Activated effector memory CD4-positive, alpha-beta T cell treated with Interleukin-2 at 50 U/mL for 16 hours (primary cell): ENCODE data around the gene APP.
A peak's percentile ranks its signal among the peaks of the same experiment; 100 is the strongest.

Experiments
- DNase-seq: peaks from one replicate; pipeline ENCODE4 v3.0.0-alpha.2; 2020

APP gene

GRCh38 chr21:26170471-26171257, at the start of gene APP:
APP (minus strand) TSS chr21:26170770; CDS start chr21:26170620, 150 bp downstream.
- DNase-seq, result peak; percentile 83

- no peak for DNase-seq
These were observed 41.6 kb upstream of the APP start for GRCh38 chr21:26212220-26212619.

GRCh38 chr21:26210614-26211013, 40.0 kb upstream of the APP start:
- DNase-seq, result no peak

GRCh38 chr21:26207021-26207420, 36.5 kb upstream of the APP start:
- no peak for DNase-seq

GRCh38 chr21:26199456-26199855, 28.9 kb upstream of the APP start:
- DNase-seq, result no peak

- DNase-seq, result no peak
These were observed 25.1 kb upstream of the APP start for GRCh38 chr21:26195708-26196107.

GRCh38 chr21:26194811-26195251, 24.3 kb upstream of the APP start:
- DNase-seq, result no peak

- no peak for DNase-seq
These were observed 23.8 kb upstream of the APP start for GRCh38 chr21:26194326-26194725.

- DNase-seq, result no peak
These were observed 21.0 kb upstream of the APP start for GRCh38 chr21:26191609-26192008.

GRCh38 chr21:26188422-26188821, 17.9 kb upstream of the APP start:
- DNase-seq, result no peak

GRCh38 chr21:26185446-26185845, 14.9 kb upstream of the APP start:
- DNase-seq, result no peak

GRCh38 chr21:26185021-26185420, 14.5 kb upstream of the APP start:
- no peak for DNase-seq

GRCh38 chr21:26179501-26179900, 8.9 kb upstream of the APP start:
- DNase-seq, result no peak

GRCh38 chr21:26177746-26178426, 7.3 kb upstream of the APP start:
- no peak for DNase-seq

- no peak for DNase-seq
These were observed 6.6 kb upstream of the APP start for GRCh38 chr21:26177187-26177586.

- no peak for DNase-seq
These were observed 909 bp upstream of the APP start for GRCh38 chr21:26171258-26172100.

GRCh38 chr21:26169611-26170470, 729 bp downstream of the APP start:
- peak; percentile 19 for DNase-seq

- peak; percentile 22 for DNase-seq
These were observed 1.4 kb downstream of the APP start for GRCh38 chr21:26169061-26169610.

- no peak for DNase-seq
These were observed 2.2 kb downstream of the APP start for GRCh38 chr21:26168371-26168770.

GRCh38 chr21:26167593-26167992, 3.0 kb downstream of the APP start:
- no peak for DNase-seq

- DNase-seq, result no peak
These were observed 5.2 kb downstream of the APP start for GRCh38 chr21:26165331-26165730.

- no peak for DNase-seq
These were observed 6.3 kb downstream of the APP start for GRCh38 chr21:26164311-26164710.
